SK-N-SH (cell line): Measurements from ENCODE around the gene PRPF6. TPM values are rescaled to one million over a fixed set of nuclear protein-coding genes. Genes with fewer than 3 reads are reported as not detected.

ENCODE experiments used
- CTCF ChIA-PET: fragments of 300-600, 350-600 bp; formaldehyde crosslinking; extraction: SDS; loops from one replicate; lab custom pipeline; 2021; lab: Yijun Ruan, JAX
- POLR2A ChIA-PET: fragments of 350-600 bp; sonication (Branson Sonifier 250); formaldehyde crosslinking; extraction: SDS; loops from one replicate; lab custom pipeline; 2020; ENCODE audit warnings: antibody characterized with exemption, inconsistent platforms; lab: Yijun Ruan, JAX
- DNase-seq: peaks from one replicate; pipeline ENCODE4 v3.0.0; 2012
- H2AFZ ChIP-seq: fragments of 200-600 bp; sonication (generic); 2 replicates; pipeline ENCODE4 v1.8.1; 2016; ENCODE audit warnings: antibody characterized with exemption, mild to moderate bottlenecking, low read depth
- H3F3A ChIP-seq: fragments of 200-600 bp; sonication (generic); replicated peaks from 2 replicates; pipeline ENCODE3; 2016; ENCODE audit warnings: antibody characterized with exemption, mild to moderate bottlenecking; ENCODE audit not compliant: insufficient read depth
- H3K27ac ChIP-seq, 2 experiments: fragments of 200-500 bp in 1 of 2; fragments of 200-600 bp in 1 of 2; sonication (Bioruptor generic) in 1 of 2; sonication (generic), shearing (Covaris generic) in 1 of 2; 2 replicates each; pipeline versions ENCODE4 v1.5.1 to v1.6.1; 2014 to 2016; ENCODE audit warnings: low read depth in 2 of 2, inconsistent platforms in 1 of 2, low read length in 1 of 2, mild to moderate bottlenecking in 1 of 2, mixed read lengths in 1 of 2
- H3K27me3 ChIP-seq: fragments of 200-600 bp; sonication (generic), shearing (Covaris generic); 2 replicates; pipeline ENCODE4 v1.6.1; 2016; ENCODE audit warnings: mixed run types; ENCODE audit not compliant: insufficient read depth
- H3K36me3 ChIP-seq, 2 experiments: fragments of 200-500 bp in 1 of 2; fragments of 200-600 bp in 1 of 2; sonication (Bioruptor generic) in 1 of 2; sonication (generic) in 1 of 2; replicated peaks in 1 of 2; 2 replicates each; pipeline versions ENCODE3 to v1.5.1; 2014 to 2016; ENCODE audit warnings: low read length in 1 of 2, mild to moderate bottlenecking in 1 of 2; ENCODE audit not compliant: insufficient read depth in 2 of 2, control insufficient read depth in 1 of 2
- H3K4me1 ChIP-seq, 2 experiments: fragments of 200-500 bp in 1 of 2; fragments of 200-600 bp in 1 of 2; sonication (Bioruptor generic) in 1 of 2; sonication (generic), shearing (Covaris generic) in 1 of 2; 2 replicates each; pipeline versions ENCODE4 v1.5.1 to v1.6.1; 2014 to 2016; ENCODE audit warnings: low read depth in 1 of 2, low read length in 1 of 2, mixed run types in 1 of 2; ENCODE audit not compliant: insufficient read depth in 2 of 2, control insufficient read depth in 1 of 2
- H3K4me2 ChIP-seq: fragments of 200-600 bp; sonication (generic), shearing (Covaris generic); 2 replicates; pipeline ENCODE4 v1.6.1; 2017; ENCODE audit warnings: mixed run types
- H3K4me3 ChIP-seq, 2 experiments: fragments of 200-500 bp in 1 of 2; fragments of 200-600 bp in 1 of 2; sonication (Bioruptor generic) in 1 of 2; sonication (generic), shearing (Covaris generic) in 1 of 2; 2 replicates each; pipeline versions ENCODE4 v1.5.1 to v1.8.1; 2014 to 2016; ENCODE audit warnings: low read depth in 2 of 2, inconsistent platforms in 1 of 2, low read length in 1 of 2, mild to moderate bottlenecking in 1 of 2, mixed read lengths in 1 of 2, moderate library complexity in 1 of 2
- H3K79me2 ChIP-seq: fragments of 200-600 bp; sonication (generic); 2 replicates; pipeline ENCODE4 v1.8.1; 2017; ENCODE audit warnings: mild to moderate bottlenecking; ENCODE audit not compliant: insufficient read depth
- H3K9ac ChIP-seq: fragments of 200-600 bp; sonication (generic); 2 replicates; pipeline ENCODE4 v1.6.1; 2017; ENCODE audit warnings: mixed run types
- H3K9me2 ChIP-seq: fragments of 200-600 bp; sonication (generic); 2 replicates; pipeline ENCODE4 v1.6.1; 2017; ENCODE audit warnings: mixed run types
- H3K9me3 ChIP-seq: fragments of 200-600 bp; sonication (generic); 2 replicates; pipeline ENCODE4 v1.6.1; 2017; ENCODE audit warnings: mixed run types, mild to moderate bottlenecking, moderate library complexity
- H4K20me1 ChIP-seq: fragments of 200-600 bp; sonication (generic); 2 replicates; pipeline ENCODE4 v1.6.1; 2017; ENCODE audit warnings: mild to moderate bottlenecking, mixed run types; ENCODE audit not compliant: insufficient read depth
- CTCF ChIP-seq: fragments of 200-600 bp; sonication (generic); IDR thresholded peaks from 2 replicates; pipeline ENCODE4 v1.6.1; 2017; ENCODE audit warnings: antibody characterized with exemption, mild to moderate bottlenecking, moderate library complexity
- ELF1 ChIP-seq: IDR thresholded peaks from 2 replicates; pipeline ENCODE4 v1.4.0; 2012
- EP300 ChIP-seq, 2 experiments: IDR thresholded peaks; 2 replicates each; pipeline versions ENCODE4 v1.4.0 to v1.6.1; 2012; ENCODE audit warnings: borderline replicate concordance in 1 of 2, low read depth in 1 of 2, low read length in 1 of 2
- EZH2phosphoT487 ChIP-seq: fragments of 200-600 bp; sonication (generic); IDR thresholded peaks from 2 replicates; pipeline ENCODE4 v1.6.1; 2017; ENCODE audit warnings: low read depth, mixed run types, mild to moderate bottlenecking, antibody characterized with exemption, moderate library complexity, borderline replicate concordance
- FOXM1 ChIP-seq: IDR thresholded peaks from 2 replicates; pipeline ENCODE4 v1.4.0; 2012; ENCODE audit warnings: low read depth, mild to moderate bottlenecking
- JUND ChIP-seq: IDR thresholded peaks from 2 replicates; pipeline ENCODE4 v1.4.0; 2012
- MAX ChIP-seq: IDR thresholded peaks from 2 replicates; pipeline ENCODE4 v1.4.0; 2012; ENCODE audit warnings: low read depth
- MXI1 ChIP-seq: IDR thresholded peaks from 2 replicates; pipeline ENCODE4 v1.6.1; 2012; ENCODE audit warnings: mild to moderate bottlenecking, low read depth, low read length, improper control_type of control experiment
- NRF1 ChIP-seq: IDR thresholded peaks from 2 replicates; pipeline ENCODE4 v1.6.1; 2012; ENCODE audit warnings: low read depth, mild to moderate bottlenecking, low read length
- PBX3 ChIP-seq: IDR thresholded peaks from 2 replicates; pipeline ENCODE4; 2012
- RCOR1 ChIP-seq: fragments of 150-350 bp; IDR thresholded peaks from 2 replicates; pipeline ENCODE4 v1.6.1; 2017; ENCODE audit warnings: antibody characterized with exemption, low read length
- SIN3A ChIP-seq: IDR thresholded peaks from 2 replicates; pipeline ENCODE4 v1.6.1; 2012; ENCODE audit warnings: low read depth, mild to moderate bottlenecking, low read length, moderate library complexity, borderline replicate concordance
- TCF12 ChIP-seq: IDR thresholded peaks from 2 replicates; pipeline ENCODE4 v1.4.0; 2012
- TEAD4 ChIP-seq: IDR thresholded peaks from 2 replicates; pipeline ENCODE4 v1.4.0; 2012; ENCODE audit warnings: mild to moderate bottlenecking, borderline replicate concordance; ENCODE audit not compliant: insufficient read depth
- USF2 ChIP-seq: fragments of 150-350 bp; IDR thresholded peaks from 2 replicates; pipeline ENCODE4 v1.6.1; 2017; ENCODE audit warnings: antibody characterized with exemption, low read length, low read depth, borderline replicate concordance
- YY1 ChIP-seq: IDR thresholded peaks from 2 replicates; pipeline ENCODE4 v1.4.0; 2012; ENCODE audit warnings: low read depth, mild to moderate bottlenecking
- WGBS: methylation state at CpG from one replicate; pipeline ENCODE4 v1.1.6; 2017; ENCODE audit warnings: low lambda C conversion rate; 5-methylcytosine and 5-hydroxymethylcytosine counted together
- polyA plus RNA-seq, 3 experiments: library from polyadenylated mRNA; depleted of rRNA; stranded (reverse); fragments of >200 nt; gene quantifications; 2 replicates each; pipeline ENCODE4 v1.2.3, GENCODE V29; 2012

Gene PRPF6
- polyA plus RNA-seq, 1 of the 3 experiments (the other 2 are of a cell fraction) = 59.1 TPM

GRCh38 chr20:64036346-64037198, 55.6 kb downstream of the PRPF6 start:
- Histone ChIP-seq H3K36me3 (peaks cover 0 to 25% of the 10 kb centered on the region in 2 experiments), H4K20me1 (0 out of 2 replicates have a peak, but pooled peaks cover 10% of the 10 kb centered on the region), H3K79me2 (no peaks in the 10 kb centered on the region), H3K4me3 (no peak overlapping the region), H3K9me2 (no peaks in the 10 kb centered on the region), H2AFZ (no peak overlapping the region), H3K4me1 (peaks cover 0 to 7% of the 10 kb centered on the region in 2 experiments; a peak in 1 of 4 replicates), H3K27me3 (no peaks in the 10 kb centered on the region), H3K27ac (no peak overlapping the region), H3K9me3 (no peaks in the 10 kb centered on the region), H3K4me2 (no peak overlapping the region), H3K9ac (no peak overlapping the region), H3F3A (no peaks in the 10 kb centered on the region)
- POLR2A ChIA-PET = interaction anchor here (3.6 kb wide), 1 partner anchor 55 kb away, joined by 18 read pairs; the partner anchor contains the start of gene PRPF6
- TF ChIP-seq EZH2phosphoT487 (no peak), TEAD4 (no peak), RCOR1 (no peak), EP300 (IDR thresholded peaks at IDR 0.05; ENCODE audit: borderline replicate concordance in 1 of 2, low read depth in 1 of 2, low read length in 1 of 2) (no peak), SIN3A (no peak), ELF1 (no peak)
- CTCF ChIA-PET = interaction anchor here (0.9 to 7.7 kb wide), 10 partner anchors 11 to 499 kb away, joined by 3 to 85 read pairs (median 4); partner anchors contain the start of genes LKAAEAR1, PRPF6, PTK6 and SAMD10
- DNase-seq = no peak
- WGBS = 82% methylated on average over 8 of the region's 17 CpGs

- CTCF ChIA-PET = interaction anchor here (0.9 to 7.7 kb wide), 8 partner anchors 11 to 83 kb away, joined by 3 to 85 read pairs (median 24); partner anchors contain the start of genes OPRL1, RGS19, SAMD10 and SOX18
- H4K20me1 ChIP-seq = 0 out of 2 replicates have a peak, but pooled peaks cover 10% of the 10 kb centered on the region
- TF ChIP-seq MXI1 (no peak), YY1 (no peak), NRF1 (no peak), FOXM1 (no peak), PBX3 (no peak), TCF12 (no peak), MAX (no peak), TEAD4 (no peak), CTCF (no peak), JUND (no peak), USF2 (no peak)
- TF ChIP-seq, all 33 proteins: peak for 0
- H2AFZ ChIP-seq = no peak overlapping the region
- peaks cover 0 to 19% of the 10 kb centered on the region in 2 experiments for H3K36me3 ChIP-seq
- H3K27me3 ChIP-seq = no peaks in the 10 kb centered on the region
- DNase-seq = no peak
- H3K27ac ChIP-seq = no peak overlapping the region
- POLR2A ChIA-PET = interaction anchor here (3.6 kb wide), 1 partner anchor 56 kb away, joined by 18 read pairs; the partner anchor contains the start of gene PRPF6
- no peak overlapping the region for H3K4me2 ChIP-seq
- peaks cover 0 to 11% of the 10 kb centered on the region in 2 experiments; a peak in 1 of 4 replicates for H3K4me1 ChIP-seq
- no peak overlapping the region for H3K9ac ChIP-seq
- no peaks in the 10 kb centered on the region for H3K9me2 ChIP-seq
- WGBS = 100% methylated on average over 2 of the region's 3 CpGs
- no peaks in the 10 kb centered on the region for H3K79me2 ChIP-seq
- H3K9me3 ChIP-seq = no peaks in the 10 kb centered on the region
- no peak overlapping the region for H3K4me3 ChIP-seq
- no peaks in the 10 kb centered on the region for H3F3A ChIP-seq
Observed at GRCh38 chr20:64037199-64037497, 56.2 kb downstream of the PRPF6 start.
